Measurements from ENCODE around the gene GMPS.
A peak's percentile ranks its signal among the peaks of the same experiment; 100 is the strongest.

Gene GMPS

GRCh38 chr3:155889952-155890351 is 19.5 kb downstream of the GMPS start:
- no peak for TF ChIP-seq CTCF (IDR thresholded peaks at IDR 0.05; ENCODE audit: low read depth, low read length)
- H3K4me3 ChIP-seq (replicated peaks in 1 of 2; ENCODE audit: low read depth in 2 of 2, low read length in 2 of 2), result no peak overlapping the region
- DNase-seq (ENCODE audit: low read depth in 2 of 2), result no peak

GRCh38 chr3:155890671-155891190 is 20.3 kb downstream of the GMPS start:
- DNase-seq (ENCODE audit: low read depth in 2 of 2), result peak; percentile 65 to 75
- H3K4me3 ChIP-seq (replicated peaks in 1 of 2; ENCODE audit: low read depth in 2 of 2, low read length in 2 of 2), result no peak overlapping the region
- TF ChIP-seq CTCF (IDR thresholded peaks at IDR 0.05; ENCODE audit: low read depth, low read length), result no peak

- TF ChIP-seq CTCF (IDR thresholded peaks at IDR 0.05; ENCODE audit: low read depth, low read length), result no peak
- H3K4me3 ChIP-seq (replicated peaks in 1 of 2; ENCODE audit: low read depth in 2 of 2, low read length in 2 of 2), result no peak overlapping the region
- DNase-seq (ENCODE audit: low read depth in 2 of 2), result peak in 1 of 2 donors; percentile 47
Observed at GRCh38 chr3:155891321-155891720, 20.9 kb downstream of the GMPS start.

- no peak for DNase-seq (ENCODE audit: low read depth in 2 of 2)
- H3K4me3 ChIP-seq (replicated peaks in 1 of 2; ENCODE audit: low read depth in 2 of 2, low read length in 2 of 2), result no peak overlapping the region
- no peak for TF ChIP-seq CTCF (IDR thresholded peaks at IDR 0.05; ENCODE audit: low read depth, low read length)
Observed at GRCh38 chr3:155895379-155895900, 25.0 kb downstream of the GMPS start.

- no peak overlapping the region for H3K4me3 ChIP-seq (replicated peaks in 1 of 2; ENCODE audit: low read depth in 2 of 2, low read length in 2 of 2)
- DNase-seq (ENCODE audit: low read depth in 2 of 2), result no peak
- TF ChIP-seq CTCF (IDR thresholded peaks at IDR 0.05; ENCODE audit: low read depth, low read length), result no peak
Observed at GRCh38 chr3:155906900-155907299, 36.5 kb downstream of the GMPS start.

- no peak overlapping the region for H3K4me3 ChIP-seq (replicated peaks in 1 of 2; ENCODE audit: low read depth in 2 of 2, low read length in 2 of 2)
- no peak for DNase-seq (ENCODE audit: low read depth in 2 of 2)
- TF ChIP-seq CTCF (IDR thresholded peaks at IDR 0.05; ENCODE audit: low read depth, low read length), result no peak
Observed at GRCh38 chr3:155908086-155908485, 37.6 kb downstream of the GMPS start.

- no peak for TF ChIP-seq CTCF (IDR thresholded peaks at IDR 0.05; ENCODE audit: low read depth, low read length)
- no peak for DNase-seq (ENCODE audit: low read depth in 2 of 2)
- H3K4me3 ChIP-seq (replicated peaks in 1 of 2; ENCODE audit: low read depth in 2 of 2, low read length in 2 of 2), result no peak overlapping the region
Observed at GRCh38 chr3:155908605-155909004, 38.2 kb downstream of the GMPS start.
